ENCODE data around the gene NSUN6. TPM values are rescaled to one million over a fixed set of nuclear protein-coding genes. Genes with fewer than 3 reads are reported as not detected.
"Not testable (repeated sequence)": the region's sequence is repeated elsewhere in the genome, so short reads cannot be mapped to it uniquely, and the experiment has no call there.

Gene NSUN6
- total RNA-seq, 6 donors from 2014 or later, result 5.9 to 35.6 (median 16.0) TPM

- Histone ChIP-seq H3K27me3 (no peaks in the 10 kb centered on the region), H3K4me1 (no peaks in the 10 kb centered on the region), H3K27ac (no peak overlapping the region), H3K36me3 (peaks cover 0 to 8% (median 0%) of the 10 kb centered on the region in 4 donors), H3K4me3 (no peak overlapping the region), H3K9me3 (no peaks in the 10 kb centered on the region)
- no peak for TF ChIP-seq POLR2AphosphoS5 (IDR thresholded peaks at IDR 0.05)
- TF ChIP-seq POLR2A (IDR thresholded peaks at IDR 0.05), result no peak
- TF ChIP-seq CTCF (IDR thresholded peaks at IDR 0.05), result no peak
- no peak for TF ChIP-seq EP300 (IDR thresholded peaks at IDR 0.05)
- ATAC-seq (ENCODE audit: low FRiP score in 2 of 2), result no peak
- WGBS, 2 donors, result 66 to 87% methylated on average over 1 of the region's 1 CpG
- DNase-seq, result no peak
Observed at GRCh38 chr10:18607503-18608378, 43.6 kb downstream of the NSUN6 start.

DNA sequence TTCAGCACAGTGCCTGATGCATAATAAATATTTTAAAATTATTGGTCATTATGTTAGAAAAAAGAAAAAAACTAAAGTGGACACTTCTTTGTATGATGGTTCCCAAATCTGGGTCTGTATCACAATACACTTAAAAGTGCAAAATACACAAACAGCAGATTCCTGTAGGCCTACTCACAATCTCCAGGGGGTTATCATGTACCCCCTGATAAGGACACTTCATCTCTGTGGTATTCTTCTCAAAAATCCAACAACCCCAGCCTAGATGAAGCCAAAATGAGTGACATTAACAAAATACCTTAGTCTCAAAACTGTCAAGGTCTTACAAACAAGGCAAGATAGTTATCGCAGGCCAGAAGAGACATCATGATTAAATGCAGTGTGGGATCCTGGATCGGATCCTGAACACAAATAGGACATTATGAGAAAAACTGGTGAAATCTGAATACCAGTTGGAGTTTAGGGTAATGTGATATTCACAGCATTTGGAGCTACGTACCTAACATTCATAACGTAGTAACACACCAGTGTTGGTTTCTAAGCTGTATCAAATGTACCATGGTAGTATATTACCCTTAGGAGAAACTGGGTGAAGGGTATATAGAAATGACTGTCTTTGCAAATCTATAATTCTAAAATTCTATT is 45.2 kb downstream of the NSUN6 start:
- H3K4me1 ChIP-seq, result no peaks in the 10 kb centered on the region
- no peak overlapping the region for H3K4me3 ChIP-seq
- no peaks in the 10 kb centered on the region for H3K9me3 ChIP-seq
- H3K36me3 ChIP-seq, result peaks cover 0 to 8% (median 0%) of the 10 kb centered on the region in 4 donors
- no peak overlapping the region for H3K27ac ChIP-seq
- ATAC-seq (ENCODE audit: low FRiP score in 2 of 2) (no peak), DNase-seq (no peak)
- WGBS, 2 donors, result 98% methylated on average over 4 of the region's 4 CpGs
- TF ChIP-seq POLR2A (IDR thresholded peaks at IDR 0.05), result no peak
- no peaks in the 10 kb centered on the region for H3K27me3 ChIP-seq

- no peaks in the 10 kb centered on the region for H3K9me3 ChIP-seq
- no peak for DNase-seq
- no peak overlapping the region for H3K4me3 ChIP-seq
- no peak for ATAC-seq (ENCODE audit: low FRiP score in 2 of 2)
- TF ChIP-seq POLR2A (IDR thresholded peaks at IDR 0.05), result no peak
- TF ChIP-seq CTCF (IDR thresholded peaks at IDR 0.05), result no peak
- TF ChIP-seq POLR2AphosphoS5 (IDR thresholded peaks at IDR 0.05), result no peak
- no peaks in the 10 kb centered on the region for H3K4me1 ChIP-seq
- no peaks in the 10 kb centered on the region for H3K36me3 ChIP-seq
- 89% methylated on average over 2 of the region's 2 CpGs for WGBS, 2 donors
- no peak overlapping the region for H3K27ac ChIP-seq
- H3K27me3 ChIP-seq, result no peaks in the 10 kb centered on the region
Observed at GRCh38 chr10:18601321-18601720, 50.1 kb downstream of the NSUN6 start.

GRCh38 chr10:18599392-18599791 is 52.0 kb downstream of the NSUN6 start:
- H3K36me3 ChIP-seq, result peaks cover 0 to 14% (median 0%) of the 10 kb centered on the region in 4 donors
- H3K9me3 ChIP-seq, result no peaks in the 10 kb centered on the region
- no peaks in the 10 kb centered on the region for H3K4me1 ChIP-seq
- H3K27me3 ChIP-seq, result no peaks in the 10 kb centered on the region
- H3K4me3 ChIP-seq, result no peak overlapping the region
- no peak for DNase-seq
- no peak for TF ChIP-seq CTCF (IDR thresholded peaks at IDR 0.05)
- no peak for TF ChIP-seq POLR2A (IDR thresholded peaks at IDR 0.05)
- no peak for TF ChIP-seq EP300 (IDR thresholded peaks at IDR 0.05)
- no peak for TF ChIP-seq POLR2AphosphoS5 (IDR thresholded peaks at IDR 0.05)
- WGBS, 2 donors, result 96% methylated on average over 3 of the region's 3 CpGs
- no peak for ATAC-seq (ENCODE audit: low FRiP score in 2 of 2)
- H3K27ac ChIP-seq, result no peak overlapping the region

GRCh38 chr10:18594574-18595156 is 56.7 kb downstream of the NSUN6 start:
- Histone ChIP-seq H3K27me3 (no peaks in the 10 kb centered on the region), H3K36me3 (peaks cover 0 to 14% (median 0%) of the 10 kb centered on the region in 4 donors), H3K4me3 (no peak overlapping the region), H3K27ac (no peak overlapping the region), H3K4me1 (no peaks in the 10 kb centered on the region), H3K9me3 (no peaks in the 10 kb centered on the region)
- ATAC-seq (ENCODE audit: low FRiP score in 2 of 2) (no peak), DNase-seq (no peak)
- TF ChIP-seq POLR2AphosphoS5 (IDR thresholded peaks at IDR 0.05) (no peak), EP300 (IDR thresholded peaks at IDR 0.05) (no peak), CTCF (IDR thresholded peaks at IDR 0.05) (no peak), POLR2A (IDR thresholded peaks at IDR 0.05) (no peak)
- 80 to 98% methylated on average over 6 of the region's 6 CpGs for WGBS, 2 donors

- H3K4me3 ChIP-seq, result not testable (repeated sequence)
- 83 to 100% methylated on average over 1 of the region's 1 CpG for WGBS, 2 donors
Observed at GRCh38 chr10:18591141-18591540, 60.2 kb downstream of the NSUN6 start.

GRCh38 chr10:18586637-18587036 is 64.8 kb downstream of the NSUN6 start:
- not testable (repeated sequence) for H3K27me3 ChIP-seq; H3K9me3 ChIP-seq; ATAC-seq (ENCODE audit: low FRiP score in 2 of 2); H3K4me1 ChIP-seq; H3K27ac ChIP-seq; DNase-seq; H3K4me3 ChIP-seq
- H3K36me3 ChIP-seq, result peaks cover 0 to 19% (median 5%) of the 10 kb centered on the region in 4 donors
- WGBS, 2 donors, result 96% methylated on average over 10 of the region's 10 CpGs

More at GRCh38 chr10:18591141-18591540, 60.2 kb downstream of the NSUN6 start:
- peaks cover 0 to 28% (median 5%) of the 10 kb centered on the region in 4 donors for H3K36me3 ChIP-seq
- not testable (repeated sequence) for H3K9me3 ChIP-seq; DNase-seq; H3K27me3 ChIP-seq; H3K27ac ChIP-seq; H3K4me1 ChIP-seq; ATAC-seq (ENCODE audit: low FRiP score in 2 of 2)
